RPMI7951 (cell line): ENCODE measurements around the gene PKP2. TPM values are rescaled to one million over a fixed set of nuclear protein-coding genes. Genes with fewer than 3 reads are reported as not detected.
A peak's percentile ranks its signal among the peaks of the same experiment; 100 is the strongest.
"Not testable (repeated sequence)": the region's sequence is repeated elsewhere in the genome, so short reads cannot be mapped to it uniquely, and the experiment has no call there.

ENCODE experiments used
- DNase-seq: peaks from one replicate; pipeline ENCODE4 v3.0.0-alpha.2; 2012; ENCODE audit warnings: low read depth
- total RNA-seq: library from RNA; depleted of rRNA; stranded (reverse); fragments of >200 nt; shearing (Covaris generic); gene quantifications from 2 replicates; pipeline ENCODE4 v1.2.3, GENCODE V29; 2014

Gene PKP2
- total RNA-seq, 1 experiment from 2014 or later = not detected

- DNase-seq = no peak
Measured at GRCh38 chr12:32895688-32896431, 717 bp downstream of the PKP2 start.

GRCh38 chr12:32894566-32894965 is 2.0 kb downstream of the PKP2 start:
- DNase-seq = no peak

DNA sequence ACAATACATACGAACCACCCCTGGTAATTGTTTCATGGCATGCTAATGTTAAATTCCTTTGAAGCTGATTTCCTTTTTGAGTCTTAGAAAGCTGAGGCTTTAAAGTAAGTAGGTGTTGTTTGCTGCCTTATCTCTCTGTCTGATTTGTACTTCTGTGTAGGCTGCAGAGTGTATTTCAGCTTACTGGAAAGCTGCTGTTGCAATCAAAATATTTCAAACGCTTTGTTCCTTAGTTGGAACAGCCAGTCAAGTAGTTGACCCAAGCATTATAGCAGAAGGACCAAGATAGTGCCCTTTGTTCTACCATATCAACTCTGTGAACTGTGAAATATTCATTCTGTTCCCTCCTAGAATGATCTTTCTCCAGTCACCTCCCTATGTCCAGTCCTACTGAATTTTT is 3.1 kb downstream of the PKP2 start:
- DNase-seq = no peak

- no peak for DNase-seq
Measured at GRCh38 chr12:32893043-32893442, 3.5 kb downstream of the PKP2 start.

GRCh38 chr12:32892369-32892768 is 4.2 kb downstream of the PKP2 start:
- not testable (repeated sequence) for DNase-seq

DNA sequence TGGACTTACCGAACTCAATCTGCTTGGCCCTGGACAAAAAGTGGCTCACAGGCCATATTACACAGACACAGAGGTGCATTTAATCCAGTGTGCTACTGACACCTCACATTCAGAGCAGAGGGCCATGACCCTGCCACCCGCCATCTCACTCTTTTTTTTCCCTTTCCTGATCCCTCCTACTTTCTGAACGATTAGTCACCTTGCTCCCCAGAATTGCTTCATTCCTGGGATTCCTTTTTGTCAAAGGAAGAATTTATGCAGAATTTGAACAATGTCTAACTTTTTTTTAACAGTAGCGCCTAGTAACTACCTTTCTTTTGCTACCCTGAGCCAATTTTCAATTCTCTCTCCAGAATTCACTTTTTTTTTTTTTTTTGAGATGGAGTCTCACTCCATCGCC is 4.6 kb downstream of the PKP2 start:
- DNase-seq = peak; percentile 2

- DNase-seq = no peak
Measured at GRCh38 chr12:32891526-32891925, 5.1 kb downstream of the PKP2 start.

DNA sequence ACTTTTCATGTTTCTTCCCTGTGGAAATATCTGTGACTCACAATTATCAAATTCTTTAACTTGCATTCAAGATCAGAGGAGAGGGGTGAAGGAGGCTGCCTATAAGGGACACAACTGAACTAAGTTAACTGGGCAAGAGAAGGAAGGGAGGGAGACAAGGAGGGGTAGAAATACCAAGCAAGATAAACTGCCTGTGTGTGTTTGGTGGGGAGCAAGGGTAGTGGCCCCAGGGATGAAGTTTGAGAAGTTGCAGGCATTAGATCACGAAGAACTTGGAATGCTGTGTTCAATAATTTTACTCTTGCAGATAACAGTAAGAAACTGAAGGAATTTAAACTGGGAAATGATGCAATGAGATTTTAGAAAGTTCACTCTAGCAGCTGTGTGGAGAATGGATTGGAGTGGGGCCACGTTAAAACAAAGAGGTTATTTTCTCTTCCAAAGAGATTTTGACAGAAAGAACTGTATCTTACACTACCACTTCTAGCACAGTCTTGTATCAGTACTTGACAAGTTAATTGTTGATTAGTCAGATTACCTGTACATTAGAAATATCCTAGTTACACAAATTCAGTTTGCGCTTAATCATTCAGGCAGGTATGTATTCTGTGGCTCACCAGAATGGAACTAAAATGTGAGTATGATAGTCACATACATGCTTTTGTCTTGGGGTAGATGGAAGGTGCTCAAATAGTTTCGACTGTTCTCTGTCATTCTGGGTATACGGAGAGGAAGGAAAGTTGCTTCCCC is 7.4 kb downstream of the PKP2 start:
- DNase-seq = no peak

DNA sequence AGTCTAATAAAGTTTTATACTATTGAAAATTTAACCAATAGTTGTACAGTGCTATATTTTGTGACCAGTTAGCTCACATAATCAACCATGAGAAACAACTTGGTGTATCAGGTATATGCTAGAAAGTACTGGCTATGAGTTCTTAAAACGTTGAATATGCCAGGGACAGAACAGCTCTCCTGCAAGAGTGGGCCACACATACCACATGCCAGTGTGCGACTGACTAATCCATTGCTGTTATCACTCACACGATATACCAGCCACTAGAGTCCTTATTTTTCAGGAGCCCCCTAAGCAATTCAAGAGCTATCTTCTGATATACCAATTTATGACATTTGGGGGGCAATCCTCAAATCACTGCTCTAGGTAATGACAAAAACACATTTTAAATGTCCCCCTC is 9.5 kb downstream of the PKP2 start:
- no peak for DNase-seq

GRCh38 chr12:32885831-32886230 is 10.7 kb downstream of the PKP2 start:
- no peak for DNase-seq

DNA sequence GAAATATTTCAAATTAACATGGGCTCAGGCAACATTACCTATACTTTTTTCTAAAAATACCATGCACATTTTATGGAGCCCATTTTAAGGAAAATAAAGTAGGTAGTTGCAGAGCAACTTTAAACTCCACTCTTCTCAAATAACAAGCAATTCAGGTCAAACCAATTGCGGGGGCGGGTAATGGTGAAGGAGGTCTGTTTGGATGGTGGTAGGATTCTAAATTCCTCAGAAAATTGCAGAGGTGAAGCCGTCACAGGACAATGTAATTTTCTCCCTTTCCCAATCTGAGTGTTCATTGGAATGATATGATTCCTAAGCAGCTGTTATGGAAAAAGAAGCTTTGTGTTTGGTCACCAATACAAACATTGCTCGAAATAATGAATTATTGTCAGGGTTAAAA is 11.6 kb downstream of the PKP2 start:
- DNase-seq = no peak

DNA sequence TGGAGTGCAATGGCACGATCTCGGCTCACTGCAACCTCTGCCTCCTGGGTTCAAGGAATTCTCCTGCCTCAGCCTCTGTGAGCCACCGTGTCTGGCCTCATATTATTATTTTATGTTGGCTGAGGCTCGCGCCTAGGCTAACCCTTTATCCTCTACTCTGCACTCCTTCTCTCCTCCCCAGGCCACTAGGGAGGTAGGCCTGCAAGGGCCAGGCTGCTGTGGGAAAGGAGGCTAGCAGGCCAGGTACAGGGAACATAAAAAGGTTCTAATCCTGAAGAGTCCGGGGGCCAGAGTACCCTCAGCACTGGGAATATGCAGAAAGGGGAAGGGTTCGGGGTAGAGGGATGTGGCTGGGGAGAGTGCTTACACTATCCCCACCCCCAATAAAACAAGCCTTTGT is 14.9 kb downstream of the PKP2 start:
- no peak for DNase-seq

- no peak for DNase-seq
Measured at GRCh38 chr12:32881107-32881506, 15.5 kb downstream of the PKP2 start.

DNA sequence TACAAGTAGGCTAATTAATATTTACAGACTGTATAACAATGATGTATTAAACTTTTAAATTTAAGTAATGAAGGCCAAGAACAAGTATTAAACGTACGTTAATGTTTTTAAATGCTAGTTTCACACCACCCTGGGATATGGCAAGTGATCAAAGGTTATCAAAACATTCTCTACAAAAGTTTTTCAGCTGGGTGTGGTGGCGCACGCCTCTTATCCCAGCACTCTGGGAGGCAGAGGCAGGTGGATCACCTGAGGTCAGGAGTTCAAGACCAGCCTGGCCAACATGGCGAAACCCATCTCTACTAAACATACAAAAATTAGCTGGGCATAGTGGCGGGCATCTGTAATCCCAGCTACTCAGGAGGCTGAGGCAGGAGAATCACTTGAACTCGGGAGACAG is 17.5 kb downstream of the PKP2 start:
- DNase-seq = not testable (repeated sequence)

DNA sequence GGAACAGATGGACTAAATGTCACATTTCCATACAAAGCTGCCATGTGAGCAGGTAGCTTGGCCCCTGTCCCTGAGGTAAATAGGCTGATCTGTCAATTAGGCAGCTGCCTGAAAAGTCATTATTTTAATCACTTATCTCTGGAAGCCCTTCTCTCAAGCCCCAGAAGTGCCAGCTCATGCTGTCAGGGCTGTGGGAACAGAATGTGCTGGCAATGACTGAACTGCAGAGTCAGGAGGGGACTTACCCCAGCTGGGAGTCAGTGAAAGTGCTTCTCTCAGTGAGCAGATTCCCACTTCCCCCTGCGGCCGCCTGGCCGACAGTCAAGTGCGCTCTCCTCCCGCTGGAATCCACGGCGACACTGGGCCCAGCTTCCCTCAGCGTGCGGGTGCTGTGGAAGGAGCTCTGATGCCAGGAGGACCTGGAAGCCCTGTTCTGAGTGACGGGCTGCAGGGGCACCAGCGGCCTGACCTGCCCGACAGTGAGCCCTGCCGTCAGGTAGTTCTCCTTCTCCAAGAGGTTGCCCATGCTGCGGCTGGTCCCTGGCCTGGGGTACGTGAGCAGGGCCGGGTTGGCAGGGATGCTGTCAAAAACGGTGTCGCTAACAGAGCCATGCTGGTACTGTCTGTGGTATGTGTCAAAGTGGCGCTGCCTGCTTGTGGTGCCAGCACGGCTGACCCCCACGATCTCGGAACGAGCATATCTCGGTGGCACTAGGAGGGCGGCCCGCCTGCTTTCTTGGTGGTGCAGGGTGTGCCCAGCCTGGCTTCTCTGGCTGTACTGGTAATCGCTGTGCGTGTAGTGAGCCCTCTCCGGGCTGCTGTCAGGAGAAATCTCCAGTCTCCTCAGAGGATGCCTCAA is 18.7 kb downstream of the PKP2 start:
- no peak for DNase-seq

DNA sequence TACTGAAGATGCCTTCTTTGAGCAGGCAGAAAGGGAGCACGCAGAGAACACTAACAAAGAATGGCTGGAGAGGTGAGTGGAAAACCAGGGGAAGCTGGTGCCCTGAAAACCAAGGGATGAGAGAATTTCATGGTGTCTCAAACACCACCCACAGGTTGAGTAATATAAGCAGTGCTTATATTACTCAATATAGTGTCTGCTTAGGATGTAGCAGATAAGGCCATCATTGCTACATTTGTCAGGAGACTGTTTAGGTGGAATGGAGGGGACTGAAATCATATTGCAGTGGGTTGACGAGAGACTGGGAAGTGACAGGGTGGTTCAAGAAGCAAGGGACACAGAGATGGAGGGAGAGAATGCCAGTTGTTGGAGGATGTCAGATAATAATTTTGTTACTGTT is 20.6 kb downstream of the PKP2 start:
- no peak for DNase-seq

DNA sequence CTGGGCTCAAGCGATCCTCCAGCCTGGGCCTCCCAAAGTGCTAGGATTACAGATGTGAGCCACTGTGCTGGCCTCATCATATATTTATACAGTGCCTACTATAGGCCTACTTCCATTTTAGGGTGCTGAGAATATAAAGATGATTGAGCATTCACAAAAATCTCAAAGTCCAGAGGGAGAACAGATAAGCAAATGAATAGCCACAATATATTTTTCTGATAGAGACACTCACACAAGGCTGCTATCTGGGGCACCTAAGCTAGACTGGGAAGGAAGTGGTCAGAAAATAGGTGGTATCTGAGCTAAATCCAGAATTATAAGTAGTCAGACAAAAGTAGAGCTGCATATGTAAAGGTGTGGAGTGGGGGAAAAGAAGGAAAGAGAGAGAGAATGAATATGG is 21.6 kb downstream of the PKP2 start:
- DNase-seq = no peak

GRCh38 chr12:32874078-32874477 is 22.5 kb downstream of the PKP2 start:
- DNase-seq = no peak

DNA sequence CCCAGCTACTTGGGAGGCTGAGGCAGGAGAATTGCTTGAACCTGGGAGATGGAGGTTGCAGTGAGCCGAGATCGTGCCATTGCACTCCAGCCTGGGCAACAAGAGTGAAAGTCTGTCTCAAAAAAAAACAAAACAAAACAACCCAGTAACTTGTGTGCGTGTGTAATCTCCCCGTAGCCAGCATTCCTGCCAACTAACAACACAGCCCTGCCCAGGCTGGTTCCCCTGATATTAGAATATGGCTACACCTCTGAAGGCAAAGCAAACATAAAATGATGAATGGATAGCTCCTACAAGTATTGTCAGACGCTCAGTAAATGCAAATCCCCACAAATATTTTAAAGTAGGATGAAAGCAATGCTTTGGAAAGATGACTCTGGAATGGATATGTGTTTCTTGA is 24.2 kb downstream of the PKP2 start:
- DNase-seq = not testable (repeated sequence)

GRCh38 chr12:32870716-32871115 is 25.9 kb downstream of the PKP2 start:
- DNase-seq = no peak

GRCh38 chr12:32868885-32869284 is 27.7 kb downstream of the PKP2 start:
- no peak for DNase-seq

- DNase-seq = no peak
Measured at GRCh38 chr12:32864731-32865130, 31.8 kb downstream of the PKP2 start.
